Renal pelvis (tissue), 4 donors: ENCODE results near the gene PRKCZ. TPM values are rescaled to one million over a fixed set of nuclear protein-coding genes. Genes with fewer than 3 reads are reported as not detected.
A peak's percentile ranks its signal among the peaks of the same experiment; 100 is the strongest.

Source experiments
- DNase-seq: peaks from one replicate; pipeline ENCODE4 v3.0.0-alpha.2; 2013
- polyA plus RNA-seq, 3 donors: library from polyadenylated mRNA; unstranded; fragments of 120-200 nt; gene quantifications; one replicate each; pipeline ENCODE4 v1.2.1, GENCODE V29; 2013; ENCODE audit not compliant: insufficient read length in 3 of 3

Gene PRKCZ
- polyA plus RNA-seq, 3 donors = 33.2 to 37.7 (median 34.5) TPM

DNA sequence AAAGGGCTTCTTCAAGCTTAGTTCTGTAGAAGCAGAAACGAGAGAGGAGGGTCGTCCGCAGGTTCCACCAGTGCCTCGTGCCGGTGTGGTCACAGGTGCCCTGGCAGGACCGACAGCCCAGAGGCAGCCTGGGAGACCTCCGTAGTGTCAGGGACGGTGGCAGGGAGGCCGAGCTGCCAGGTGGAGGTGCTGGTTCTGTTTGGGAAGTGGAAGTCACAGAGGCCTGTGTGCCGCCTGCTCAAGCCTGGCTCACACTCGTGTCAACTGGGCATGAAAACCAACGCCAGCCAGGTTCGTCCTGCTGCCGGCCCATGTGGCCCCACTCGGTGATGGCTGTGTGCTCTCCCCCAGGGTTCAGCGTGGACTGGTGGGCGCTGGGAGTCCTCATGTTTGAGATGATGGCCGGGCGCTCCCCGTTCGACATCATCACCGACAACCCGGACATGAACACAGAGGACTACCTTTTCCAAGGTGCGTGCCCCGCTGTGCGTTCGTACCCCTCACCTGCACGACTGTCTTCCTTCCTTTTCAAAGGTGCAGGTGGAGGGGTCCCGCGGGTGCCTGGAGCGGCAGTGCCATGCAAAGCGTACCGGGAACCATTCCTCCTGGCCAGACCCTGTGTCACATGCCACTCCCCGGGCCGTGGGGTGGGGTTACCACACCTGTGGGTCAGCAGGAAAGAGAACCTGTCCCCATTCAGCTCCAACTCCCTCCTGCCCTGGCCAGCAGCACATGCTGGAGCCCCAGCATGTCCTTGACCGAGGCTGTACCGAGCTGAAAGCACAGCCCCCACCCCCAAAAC is 123.5 kb downstream of the PRKCZ start:
- DNase-seq = no peak

- peak; percentile 50 for DNase-seq
Observed at GRCh38 chr1:2174348-2175054, 124.3 kb downstream of the PRKCZ start.

- no peak for DNase-seq
Observed at GRCh38 chr1:2175055-2175414, 124.8 kb downstream of the PRKCZ start.

- DNase-seq = no peak
Observed at GRCh38 chr1:2175681-2176454, 125.7 kb downstream of the PRKCZ start.

- DNase-seq = no peak
Observed at GRCh38 chr1:2176615-2177014, 126.4 kb downstream of the PRKCZ start.

GRCh38 chr1:2177541-2177940 is 127.3 kb downstream of the PRKCZ start:
- no peak for DNase-seq

- DNase-seq = no peak
Observed at GRCh38 chr1:2177946-2178538, 127.8 kb downstream of the PRKCZ start.

DNA sequence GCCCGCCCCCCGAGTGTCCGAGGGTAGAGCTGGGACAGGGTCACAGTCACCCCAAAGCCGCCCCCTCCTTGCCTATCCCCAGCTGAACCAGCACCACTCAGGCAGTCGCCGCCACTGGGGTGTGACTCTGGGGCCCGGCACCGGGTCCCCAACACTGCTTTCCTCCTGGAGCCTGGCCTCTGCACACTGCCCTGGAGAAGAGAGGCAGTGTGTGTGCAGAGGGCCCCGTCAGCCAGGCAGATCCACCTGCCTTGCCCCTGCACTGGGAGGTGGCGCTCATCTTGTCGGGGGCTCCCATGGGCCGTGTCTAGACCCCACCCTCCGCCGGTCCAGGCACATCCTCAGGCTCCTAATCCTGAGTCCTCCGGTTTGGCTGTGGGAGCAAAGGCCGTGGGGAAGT is 128.7 kb downstream of the PRKCZ start:
- no peak for DNase-seq

DNA sequence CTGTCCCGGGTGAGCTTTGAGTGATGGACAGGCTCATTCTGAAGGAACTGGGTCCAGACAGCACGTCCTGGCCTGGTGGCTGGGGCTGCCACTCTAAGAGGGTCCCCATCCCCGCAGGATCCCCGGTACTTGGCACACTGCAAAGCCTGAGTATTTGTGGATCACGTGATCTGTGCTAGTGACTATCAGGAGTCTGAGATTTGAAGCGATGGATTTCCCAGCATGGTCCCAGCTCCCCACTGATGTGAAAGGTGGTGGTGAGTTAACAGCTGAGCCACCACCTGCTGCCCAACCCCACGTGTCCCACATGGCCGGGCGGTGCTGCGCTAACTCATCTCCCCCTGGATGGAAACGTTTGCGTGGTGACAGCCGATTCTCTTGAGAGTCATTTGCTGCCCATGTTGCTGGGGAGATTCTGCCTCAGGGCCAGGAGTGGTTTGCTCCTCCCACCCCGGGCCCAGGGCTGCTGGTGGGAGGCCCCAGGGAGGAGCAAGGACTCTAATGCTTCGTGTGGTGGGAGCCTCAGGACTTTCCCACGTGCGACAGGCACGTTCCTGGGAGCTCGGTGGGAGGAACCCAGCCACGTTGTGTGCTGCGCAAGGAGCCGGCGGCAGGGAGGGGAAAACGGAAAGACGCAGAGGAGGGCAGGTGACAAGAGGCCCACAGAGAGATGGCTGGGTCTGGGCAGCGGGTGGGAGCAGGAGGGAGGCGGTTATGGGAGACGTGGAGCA is 129.2 kb downstream of the PRKCZ start:
- no peak for DNase-seq

DNA sequence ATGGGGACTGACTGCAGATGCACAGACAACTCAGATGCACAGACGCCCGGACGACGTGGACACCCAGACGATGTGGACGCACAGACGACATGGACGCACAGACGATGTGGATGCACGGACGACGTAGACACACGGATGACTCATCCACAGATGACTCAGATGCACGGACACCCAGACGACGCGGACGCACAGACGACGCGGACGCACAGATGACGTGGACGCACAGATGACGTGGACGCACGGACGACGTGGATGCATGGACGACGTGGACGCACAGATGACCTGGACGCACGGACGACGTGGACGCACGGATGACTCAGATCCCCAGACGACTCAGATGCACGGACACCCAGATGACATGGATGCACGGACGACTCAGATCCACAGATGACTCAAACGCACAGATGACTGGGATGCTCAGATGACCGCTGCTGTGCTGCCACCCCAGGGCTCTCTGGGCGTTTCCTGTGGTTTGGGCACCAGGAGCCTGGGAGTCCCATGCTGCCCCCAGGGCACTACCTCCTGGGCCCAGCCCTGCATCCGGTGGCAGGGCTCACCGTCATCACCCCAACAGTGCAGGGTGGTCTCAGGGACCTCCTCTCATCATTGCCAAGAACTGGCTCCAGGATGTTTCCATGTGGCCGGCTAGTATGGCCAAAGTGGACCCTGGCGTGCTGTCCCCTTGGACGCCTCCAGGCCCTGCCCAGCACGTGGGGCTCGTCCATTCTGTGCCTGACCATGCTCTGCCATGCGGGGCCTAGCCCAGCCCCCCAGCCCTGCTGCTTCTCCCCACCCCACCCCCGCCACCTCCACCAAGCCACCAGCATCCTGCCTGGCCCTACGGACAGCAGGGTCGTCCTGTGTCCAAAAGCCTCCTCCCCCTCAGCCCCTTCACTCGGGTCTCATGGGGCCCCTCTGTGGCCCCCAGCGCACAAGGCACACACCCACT is 130.4 kb downstream of the PRKCZ start:
- DNase-seq = no peak

- no peak for DNase-seq
Observed at GRCh38 chr1:2181271-2181670, 131.1 kb downstream of the PRKCZ start.

DNA sequence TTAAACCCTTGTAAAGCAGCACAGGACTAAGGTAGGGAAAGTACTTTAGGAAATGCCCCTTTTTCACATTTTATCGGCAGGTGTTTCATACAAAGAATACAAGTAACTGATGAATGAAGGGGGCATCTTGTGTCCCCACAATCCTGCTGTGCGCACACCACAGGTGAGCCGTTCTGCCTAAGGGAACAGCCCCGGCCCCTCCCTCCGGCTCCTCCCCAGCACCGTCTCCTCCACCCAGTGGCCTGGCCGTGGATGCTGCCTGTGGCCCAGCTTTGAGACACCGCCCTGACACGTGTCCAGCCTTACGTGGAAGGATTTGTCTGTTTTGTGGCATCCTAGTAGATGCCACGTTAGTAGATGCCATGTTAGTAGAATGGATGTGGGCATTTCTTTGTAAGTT is 131.5 kb downstream of the PRKCZ start:
- DNase-seq = no peak

GRCh38 chr1:2182376-2182775 is 132.2 kb downstream of the PRKCZ start:
- DNase-seq = no peak

GRCh38 chr1:2183937-2184334 is 133.7 kb downstream of the PRKCZ start:
- DNase-seq = no peak

GRCh38 chr1:2184531-2184930 is 134.3 kb downstream of the PRKCZ start:
- no peak for DNase-seq

DNA sequence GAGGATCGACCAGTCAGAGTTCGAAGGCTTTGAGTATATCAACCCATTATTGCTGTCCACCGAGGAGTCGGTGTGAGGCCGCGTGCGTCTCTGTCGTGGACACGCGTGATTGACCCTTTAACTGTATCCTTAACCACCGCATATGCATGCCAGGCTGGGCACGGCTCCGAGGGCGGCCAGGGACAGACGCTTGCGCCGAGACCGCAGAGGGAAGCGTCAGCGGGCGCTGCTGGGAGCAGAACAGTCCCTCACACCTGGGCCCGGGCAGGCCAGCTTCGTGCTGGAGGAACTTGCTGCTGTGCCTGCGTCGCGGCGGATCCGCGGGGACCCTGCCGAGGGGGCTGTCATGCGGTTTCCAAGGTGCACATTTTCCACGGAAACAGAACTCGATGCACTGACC is 134.7 kb downstream of the PRKCZ start:
- no peak for DNase-seq

- no peak for DNase-seq
Observed at GRCh38 chr1:2185880-2186855, 136.0 kb downstream of the PRKCZ start.

DNA sequence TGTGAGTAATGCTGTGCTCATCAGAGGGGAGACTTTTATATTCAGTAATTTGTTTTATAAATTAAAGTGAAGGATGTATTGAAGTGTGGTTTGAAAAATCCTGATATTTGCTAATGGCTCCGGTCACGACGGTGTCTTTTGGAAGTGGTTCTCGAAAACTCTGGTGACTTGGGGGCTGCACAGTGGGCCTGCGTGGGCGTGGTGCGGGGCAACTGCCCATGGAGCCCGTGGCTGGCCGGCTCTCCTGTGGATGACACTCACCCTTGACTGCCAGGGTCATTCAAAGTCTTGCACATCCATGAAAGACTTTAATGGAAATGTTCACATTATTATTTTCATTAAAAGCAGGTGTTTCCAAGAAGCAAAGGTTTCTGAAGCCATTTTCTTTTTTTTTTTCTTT is 136.7 kb downstream of the PRKCZ start:
- DNase-seq = no peak

GRCh38 chr1:2187619-2188018 is 137.4 kb downstream of the PRKCZ start:
- no peak for DNase-seq
